Choroid plexus epithelial cell (primary cell): ENCODE data around the gene ARFGEF3.
A peak's percentile ranks its signal among the peaks of the same experiment; 100 is the strongest.

Experiments
- DNase-seq: peaks from one replicate; pipeline ENCODE4 v3.0.0-alpha.2; 2010; ENCODE audit warnings: low read depth
- H3K4me3 ChIP-seq: 2 replicates; pipeline ENCODE4 v1.5.1; 2011; ENCODE audit warnings: low read depth, mild to moderate bottlenecking, control low read depth, low read length, moderate library complexity
- TF ChIP-seq, protein P1 (sequence below): conservative IDR thresholded peaks from 2 replicates; pipeline ENCODE4 v1.5.1; 2011; ENCODE audit warnings: low read depth, mild to moderate bottlenecking, control low read depth, inconsistent platforms, low read length, moderate library complexity

The ARFGEF3 gene

DNA sequence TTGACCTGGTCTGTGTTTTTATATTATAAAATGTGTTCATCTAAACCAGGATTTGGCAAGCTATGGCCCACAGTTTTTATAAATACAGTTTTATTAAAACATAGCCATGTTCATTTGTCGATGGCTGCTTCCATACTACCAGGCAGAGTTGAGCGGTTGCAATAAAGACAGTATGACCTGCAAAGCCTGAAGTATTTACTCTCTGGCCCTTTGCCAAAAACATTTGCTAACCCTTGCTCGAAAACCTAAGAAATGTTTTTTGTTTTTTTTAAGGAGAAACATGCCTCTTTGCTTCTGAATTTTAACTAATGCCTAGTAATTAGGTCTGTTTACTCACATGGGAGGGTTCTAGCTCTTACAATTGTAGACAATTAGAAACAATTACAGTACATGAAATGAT is 148.6 kb downstream of the ARFGEF3 start:
- peak; percentile 77 for DNase-seq
- TF ChIP-seq, protein P1, sequence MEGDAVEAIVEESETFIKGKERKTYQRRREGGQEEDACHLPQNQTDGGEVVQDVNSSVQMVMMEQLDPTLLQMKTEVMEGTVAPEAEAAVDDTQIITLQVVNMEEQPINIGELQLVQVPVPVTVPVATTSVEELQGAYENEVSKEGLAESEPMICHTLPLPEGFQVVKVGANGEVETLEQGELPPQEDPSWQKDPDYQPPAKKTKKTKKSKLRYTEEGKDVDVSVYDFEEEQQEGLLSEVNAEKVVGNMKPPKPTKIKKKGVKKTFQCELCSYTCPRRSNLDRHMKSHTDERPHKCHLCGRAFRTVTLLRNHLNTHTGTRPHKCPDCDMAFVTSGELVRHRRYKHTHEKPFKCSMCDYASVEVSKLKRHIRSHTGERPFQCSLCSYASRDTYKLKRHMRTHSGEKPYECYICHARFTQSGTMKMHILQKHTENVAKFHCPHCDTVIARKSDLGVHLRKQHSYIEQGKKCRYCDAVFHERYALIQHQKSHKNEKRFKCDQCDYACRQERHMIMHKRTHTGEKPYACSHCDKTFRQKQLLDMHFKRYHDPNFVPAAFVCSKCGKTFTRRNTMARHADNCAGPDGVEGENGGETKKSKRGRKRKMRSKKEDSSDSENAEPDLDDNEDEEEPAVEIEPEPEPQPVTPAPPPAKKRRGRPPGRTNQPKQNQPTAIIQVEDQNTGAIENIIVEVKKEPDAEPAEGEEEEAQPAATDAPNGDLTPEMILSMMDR = no peak
- H3K4me3 ChIP-seq = no peak overlapping the region

DNA sequence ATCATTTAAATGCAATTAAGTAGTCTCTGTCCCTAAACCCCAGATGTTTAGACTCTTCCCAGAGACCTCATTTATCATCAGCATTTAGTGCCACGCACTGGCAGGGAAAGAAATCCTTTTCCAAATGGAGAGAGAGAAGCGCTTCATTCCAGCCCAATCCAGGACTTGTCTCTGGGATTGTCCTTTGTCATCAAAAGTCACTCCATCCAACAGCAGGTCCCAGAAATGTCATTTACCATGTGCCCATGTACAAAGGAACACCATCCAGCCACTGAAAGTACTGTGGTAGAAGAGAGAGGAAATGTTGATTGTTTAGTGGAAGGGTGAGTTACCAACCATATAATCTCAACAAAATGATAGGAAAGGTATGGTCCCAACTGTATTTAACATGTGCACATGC is 149.1 kb downstream of the ARFGEF3 start:
- no peak overlapping the region for H3K4me3 ChIP-seq
- DNase-seq = no peak
- TF ChIP-seq, protein P1 = no peak

DNA sequence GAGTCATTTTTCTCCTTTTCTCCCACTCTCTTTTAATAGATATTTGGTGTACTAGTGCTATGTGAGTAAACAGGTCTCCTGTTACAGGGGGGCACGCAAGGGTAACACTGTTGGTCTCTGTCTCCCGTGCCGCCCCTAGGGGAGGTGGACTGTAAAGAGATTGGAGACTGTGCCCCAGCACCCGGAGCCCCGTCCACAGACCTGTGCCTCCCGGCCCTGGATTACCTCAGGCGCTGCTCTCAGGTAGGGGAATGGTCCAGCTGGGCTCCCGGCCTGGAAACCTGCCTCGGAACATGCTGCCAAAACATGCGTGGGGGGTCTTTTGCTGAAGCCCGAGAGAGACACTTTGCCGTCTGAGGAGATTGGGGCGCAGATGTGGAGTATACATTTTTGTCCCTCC is 149.5 kb downstream of the ARFGEF3 start:
- TF ChIP-seq, protein P1 = no peak
- no peak overlapping the region for H3K4me3 ChIP-seq
- DNase-seq = no peak

DNA sequence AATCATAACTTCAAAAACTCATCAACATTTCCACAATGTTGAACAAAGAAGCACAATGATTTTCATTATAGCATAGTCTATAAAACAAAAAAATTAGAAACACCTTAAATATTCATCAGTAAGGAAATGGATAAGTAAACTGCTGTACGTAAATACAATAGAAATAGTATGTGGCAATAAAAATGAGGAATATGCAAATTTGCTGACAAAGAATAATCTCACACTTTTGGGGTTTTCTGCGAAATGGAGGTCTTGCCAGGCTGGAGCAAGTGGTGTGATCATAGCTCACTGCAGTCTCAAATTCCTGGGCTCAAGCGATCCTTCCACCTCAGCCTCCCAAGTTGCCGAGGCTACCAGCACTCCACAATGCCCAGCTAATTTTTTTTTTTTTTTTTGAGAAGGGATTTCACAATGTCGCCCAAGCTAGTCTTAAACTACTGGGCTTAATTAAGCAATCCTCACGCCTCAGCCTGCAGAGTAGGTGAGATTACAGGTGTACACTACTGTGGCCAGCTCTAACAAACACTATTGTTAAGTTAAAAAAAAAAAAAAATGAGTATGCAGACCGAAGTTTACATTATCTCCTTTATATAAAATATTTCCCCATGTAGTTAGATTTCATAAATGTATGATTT is 157.1 kb downstream of the ARFGEF3 start:
- DNase-seq = no peak
- no peak overlapping the region for H3K4me3 ChIP-seq
- TF ChIP-seq, protein P1 = no peak

DNA sequence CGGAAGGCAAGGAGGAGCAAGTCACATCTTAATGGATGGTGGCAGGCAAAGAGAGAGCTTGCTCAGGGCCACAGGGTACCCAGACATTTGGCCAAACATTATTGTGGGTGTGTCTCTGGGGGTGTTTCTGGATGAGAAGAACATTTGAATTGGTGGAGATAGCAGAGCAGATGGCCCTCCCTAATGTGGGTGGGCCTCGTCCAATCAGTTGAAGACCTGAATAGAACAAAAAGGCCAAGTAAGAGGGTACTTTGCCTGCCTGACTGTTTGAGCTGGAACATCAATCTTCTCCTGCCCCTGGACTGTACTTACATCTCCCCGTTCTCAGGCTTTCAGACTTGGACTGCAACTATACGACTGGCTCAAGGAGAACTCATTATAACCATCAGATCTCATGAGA is 160.2 kb downstream of the ARFGEF3 start:
- DNase-seq = no peak
- TF ChIP-seq, protein P1 = no peak
- H3K4me3 ChIP-seq = no peak overlapping the region

DNA sequence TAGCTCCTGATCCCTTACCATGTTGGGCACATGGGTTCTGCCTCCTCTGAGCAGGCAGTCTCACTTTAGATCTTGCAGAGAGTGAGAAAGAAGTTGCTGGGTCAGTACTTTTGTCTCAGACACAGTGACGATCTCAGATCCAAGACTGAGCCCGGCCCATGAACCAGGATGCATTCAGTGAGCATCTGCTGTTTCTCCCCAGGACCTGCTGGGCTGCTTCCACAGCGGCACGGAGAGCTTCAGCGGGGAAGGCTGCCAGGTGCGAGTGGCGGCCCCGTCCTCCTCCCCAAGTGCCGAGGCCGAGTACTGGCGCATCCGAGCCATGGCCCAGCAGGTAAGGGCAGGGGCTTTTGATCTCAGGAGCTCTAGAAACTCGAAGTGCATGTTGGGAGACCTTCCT is 162.1 kb downstream of the ARFGEF3 start:
- TF ChIP-seq, protein P1 = no peak
- no peak overlapping the region for H3K4me3 ChIP-seq
- DNase-seq = no peak

DNA sequence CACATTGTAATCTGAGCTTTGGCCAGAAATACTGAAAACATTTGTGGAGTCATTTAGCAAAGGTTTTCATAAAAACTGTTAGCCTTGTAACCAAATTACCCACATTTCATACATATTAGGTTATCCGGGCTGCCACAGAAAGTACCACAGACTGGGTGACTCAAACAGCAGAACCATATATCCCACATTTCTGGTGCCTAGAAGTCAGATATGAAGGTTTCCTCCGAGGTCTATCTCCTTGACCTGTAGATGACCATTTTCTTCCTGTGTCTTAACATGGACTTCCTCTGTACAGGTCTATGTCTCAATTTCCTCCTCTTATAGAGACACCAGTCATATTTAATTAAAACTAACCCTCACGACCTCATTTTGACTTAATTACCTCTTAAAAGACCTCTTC is 166.5 kb downstream of the ARFGEF3 start:
- TF ChIP-seq, protein P1 = no peak
- no peak overlapping the region for H3K4me3 ChIP-seq
- DNase-seq = no peak
